NCI-H2107 (cell line): ENCODE data around the gene WDR20.
"Not testable (repeated sequence)": the region's sequence is repeated elsewhere in the genome, so short reads cannot be mapped to it uniquely, and the experiment has no call there.

Source experiments
- DNase-seq: peaks from one replicate; lab custom pipeline; 2025; lab: John Stamatoyannopoulos, UW

WDR20 gene

GRCh38 chr14:102139286-102140026 is at the start of gene WDR20:
Gene WDR20 (plus strand): TSS chr14:102139897. CDS start chr14:102139924, 27 bp downstream.
- peak; percentile 99 for DNase-seq

DNA sequence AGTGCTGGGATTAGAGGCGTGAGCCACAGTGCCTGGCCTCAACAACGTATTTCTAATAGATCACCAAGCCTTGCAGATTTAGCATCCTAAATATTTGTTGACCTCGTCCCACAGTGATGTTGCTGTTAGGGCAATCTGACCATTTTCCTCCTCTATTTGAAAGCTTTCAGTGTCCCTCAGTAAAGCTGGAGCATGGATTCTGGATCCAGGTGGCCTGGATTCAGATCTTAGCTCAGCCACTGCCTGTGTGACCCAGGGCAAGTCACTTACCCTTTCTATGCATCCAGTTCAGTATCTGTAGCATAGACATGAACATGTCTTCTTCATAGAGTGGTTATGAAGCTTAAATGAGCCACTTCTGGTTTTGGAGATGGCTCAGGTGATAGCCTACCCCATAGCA is 49.0 kb upstream of the WDR20 start:
- no peak for DNase-seq

DNA sequence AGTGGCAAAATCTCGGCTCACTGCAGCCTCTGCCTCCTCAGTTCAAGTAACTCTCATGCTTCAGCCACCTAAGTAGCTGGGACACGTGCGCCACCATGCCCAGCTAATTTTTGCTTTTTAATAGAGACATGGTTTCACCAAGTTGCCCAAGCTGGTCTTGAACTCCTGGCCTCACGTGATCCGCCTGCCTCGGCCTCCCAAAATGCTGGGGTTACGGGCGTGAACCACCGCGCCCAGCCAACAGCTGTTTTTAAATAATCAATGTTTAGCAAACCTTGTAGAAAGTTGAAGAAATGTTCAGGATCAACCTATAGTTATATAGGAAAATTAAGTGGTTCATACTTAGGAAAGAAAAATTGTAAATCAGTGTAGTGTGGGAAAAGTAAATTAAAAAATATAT is 46.9 kb upstream of the WDR20 start:
- DNase-seq: no peak

- no peak for DNase-seq
These were observed 45.6 kb upstream of the WDR20 start for GRCh38 chr14:102094101-102094500.

- no peak for DNase-seq
These were observed 44.3 kb upstream of the WDR20 start for GRCh38 chr14:102095231-102095870.

GRCh38 chr14:102095871-102096568 is 43.7 kb upstream of the WDR20 start:
- DNase-seq: no peak

DNA sequence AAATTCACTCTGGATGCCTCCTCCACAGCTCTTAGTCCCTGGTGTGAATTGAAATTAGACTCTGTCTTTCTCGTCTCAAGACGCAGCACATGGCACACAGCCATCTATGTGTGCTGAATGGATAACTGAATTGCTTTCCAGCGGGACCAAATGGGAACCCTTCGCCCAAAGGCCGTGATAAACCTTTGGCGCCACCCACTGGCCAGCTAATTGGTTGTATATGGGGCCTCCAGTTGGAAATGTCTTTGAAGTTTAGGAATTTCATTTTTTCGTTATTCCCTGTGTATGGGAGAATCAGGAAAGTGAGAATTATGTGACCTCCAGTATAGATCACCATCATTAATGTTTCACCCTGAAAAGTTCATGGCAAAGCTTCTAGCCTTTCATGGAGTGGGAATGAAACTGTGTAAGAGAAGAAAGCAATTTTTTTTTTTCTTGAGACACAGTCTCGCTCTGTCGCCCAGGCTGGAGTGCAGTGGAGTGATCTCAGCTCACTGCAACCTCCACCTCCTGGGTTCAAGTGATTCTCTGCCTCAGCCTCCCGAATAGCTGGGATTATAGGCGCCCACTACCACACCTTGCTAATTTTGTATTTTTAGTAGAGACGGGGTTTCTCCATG is 43.0 kb upstream of the WDR20 start:
- peak; percentile 91 for DNase-seq

DNA sequence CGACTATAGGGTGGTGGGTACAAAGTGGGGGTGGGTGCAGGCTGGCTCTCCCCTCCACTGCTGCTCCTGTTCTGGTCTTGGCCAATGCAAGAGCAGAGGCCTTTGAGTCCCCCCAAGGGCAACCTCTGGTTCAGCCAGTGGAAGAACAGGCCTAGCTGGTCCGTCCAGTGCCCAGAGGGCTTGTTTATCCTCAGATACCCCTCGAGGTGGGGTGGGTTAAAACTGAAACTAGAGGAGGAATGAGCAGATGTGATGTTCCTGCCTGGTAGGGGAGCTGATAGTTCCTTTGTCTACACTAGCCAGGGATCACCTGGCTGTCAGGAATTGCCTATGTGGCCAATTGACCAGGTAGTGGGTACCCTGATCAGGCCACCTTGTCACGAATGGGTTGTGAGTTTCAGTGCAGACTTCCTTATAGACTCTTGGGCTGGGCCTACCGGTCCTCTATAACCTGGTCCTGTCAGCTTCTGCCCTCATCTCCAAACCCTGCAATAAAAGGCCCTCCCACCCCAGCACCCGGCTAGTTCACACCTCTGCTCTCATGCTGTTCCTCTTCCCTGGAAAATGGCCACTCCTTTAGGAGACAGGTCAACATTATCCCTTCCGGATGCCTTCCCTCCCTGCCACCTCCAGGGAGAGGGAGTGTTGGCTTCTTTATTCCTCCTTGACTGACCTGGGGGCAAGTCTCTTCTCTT is 42.1 kb upstream of the WDR20 start:
- DNase-seq: no peak

GRCh38 chr14:102103062-102103695 is 36.5 kb upstream of the WDR20 start:
- DNase-seq: no peak

GRCh38 chr14:102105369-102105768 is 34.3 kb upstream of the WDR20 start:
- DNase-seq: no peak

DNA sequence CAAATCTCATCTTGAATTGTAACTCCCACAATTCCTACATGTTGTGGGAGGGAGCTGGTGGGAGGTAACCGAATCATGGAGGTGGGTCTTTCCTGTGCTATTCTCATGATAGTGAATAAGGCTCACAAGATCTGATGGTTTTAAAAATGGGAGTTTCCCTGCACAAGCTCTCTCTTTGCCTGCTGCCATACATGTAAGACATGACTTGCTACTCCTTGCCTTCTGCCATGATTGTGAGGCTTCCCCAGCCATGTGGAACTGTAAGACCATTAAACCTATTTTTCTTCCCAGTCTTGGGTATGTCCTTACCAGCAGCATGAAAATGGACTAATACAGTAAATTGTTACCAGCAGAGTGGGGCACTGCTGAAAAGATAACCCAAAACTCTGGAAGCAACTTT is 30.4 kb upstream of the WDR20 start:
- DNase-seq: not testable (repeated sequence)

- no peak for DNase-seq
These were observed 28.6 kb upstream of the WDR20 start for GRCh38 chr14:102111101-102111500.

DNA sequence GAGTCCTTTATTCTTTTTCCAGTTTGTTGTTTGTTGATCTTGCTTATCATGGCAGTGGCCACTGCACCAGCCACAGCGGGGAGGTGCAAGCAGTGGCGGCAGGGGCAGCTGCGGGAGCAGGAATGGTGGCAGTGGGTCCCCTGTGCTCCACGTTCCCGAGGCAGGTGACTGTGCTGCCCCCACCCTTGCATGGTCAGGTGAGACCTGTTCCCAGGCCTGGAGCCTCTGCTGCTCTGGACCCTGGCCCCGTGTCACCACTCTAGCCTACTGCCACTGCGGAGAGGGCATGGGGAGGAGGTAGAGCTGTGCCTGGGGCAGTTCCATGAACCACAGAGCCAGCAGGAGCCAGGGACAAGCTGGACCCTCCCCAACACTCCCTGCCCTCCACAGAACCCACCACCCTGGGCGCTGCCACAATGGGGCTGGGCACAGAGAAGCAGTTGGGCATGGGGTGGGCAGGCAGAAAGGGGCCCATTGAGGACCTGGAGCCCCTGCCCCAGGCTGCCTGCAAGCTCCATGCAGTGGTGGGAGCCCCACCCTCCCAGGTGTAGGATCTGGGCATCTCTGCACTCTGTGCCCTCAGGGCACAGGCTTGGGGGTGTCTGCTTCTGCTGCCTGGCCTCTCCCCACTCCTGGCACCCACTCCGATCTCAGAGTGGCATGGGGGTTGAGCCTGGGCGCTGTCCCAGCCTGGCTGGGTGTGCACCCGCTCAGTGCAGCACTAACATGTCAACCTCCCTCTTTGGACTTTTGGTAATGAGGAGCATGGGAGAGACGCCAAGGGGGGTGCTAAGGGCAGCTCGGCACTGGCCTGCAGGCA is 23.1 kb upstream of the WDR20 start:
- DNase-seq: no peak

- no peak for DNase-seq
These were observed 21.8 kb upstream of the WDR20 start for GRCh38 chr14:102117852-102118251.

DNA sequence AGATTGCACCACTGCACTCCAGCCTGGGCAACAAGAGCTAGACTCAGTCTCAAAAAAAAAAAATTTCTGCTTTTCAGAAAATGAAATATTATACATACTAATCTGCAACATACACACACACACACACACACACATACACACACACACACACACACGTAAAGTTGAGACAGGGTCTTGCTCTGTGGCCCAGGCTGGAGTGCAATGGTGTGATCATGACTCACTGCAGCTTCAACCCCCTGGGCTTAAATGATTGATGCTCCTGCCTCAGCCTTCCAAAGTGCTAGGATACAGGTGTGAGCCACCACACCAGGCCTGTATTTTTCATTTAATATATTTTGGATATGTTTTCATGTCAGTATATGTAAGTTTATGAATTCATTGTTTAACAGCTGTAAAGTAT is 18.8 kb upstream of the WDR20 start:
- no peak for DNase-seq

DNA sequence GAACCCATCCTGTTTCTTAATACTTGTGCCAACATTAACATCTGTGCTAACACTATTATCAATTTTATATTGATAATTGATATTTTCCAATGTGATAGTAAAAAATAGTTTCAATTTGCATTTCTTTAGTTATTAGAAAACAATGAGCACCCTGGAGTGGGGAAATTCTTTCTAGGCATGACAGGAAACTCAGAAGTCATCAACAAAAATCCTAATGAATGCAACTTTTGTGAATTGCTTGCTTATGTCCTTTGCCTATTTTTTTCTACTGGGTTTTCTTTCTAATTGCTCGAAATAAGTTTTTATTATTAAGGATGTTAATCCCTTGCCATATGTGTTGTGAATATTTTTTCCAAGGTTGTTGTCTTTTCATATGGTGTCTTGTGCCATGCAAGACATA is 18.1 kb upstream of the WDR20 start:
- DNase-seq: no peak

DNA sequence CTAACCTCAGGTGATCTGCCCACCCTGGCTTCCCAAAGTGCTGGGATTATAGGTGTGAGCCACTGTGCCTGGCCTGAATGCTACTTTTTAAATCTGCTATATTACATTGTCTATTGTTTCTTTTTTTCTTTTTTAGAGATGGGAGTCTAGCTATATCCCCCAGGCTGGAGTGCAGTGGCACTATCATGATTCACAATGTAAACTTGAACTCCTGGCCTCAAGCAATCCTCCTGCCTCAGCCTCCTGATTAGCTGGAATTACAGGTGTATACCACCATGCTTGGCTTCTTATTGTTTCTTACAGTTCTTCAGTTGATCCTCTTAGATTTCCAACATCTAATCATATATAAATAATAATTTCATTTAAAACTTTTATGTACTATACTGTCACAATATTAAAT is 15.3 kb upstream of the WDR20 start:
- DNase-seq: no peak

GRCh38 chr14:102125546-102125945 is 14.2 kb upstream of the WDR20 start:
- DNase-seq: no peak

- DNase-seq: no peak
These were observed 12.8 kb upstream of the WDR20 start for GRCh38 chr14:102126807-102127455.

- no peak for DNase-seq
These were observed 8.0 kb upstream of the WDR20 start for GRCh38 chr14:102131741-102132140.
